K562 (cell line): ENCODE results near the gene PYDC1. TPM values are rescaled to one million over a fixed set of nuclear protein-coding genes. Genes with fewer than 3 reads are reported as not detected.

Experiments
- CBFA2T3 ChIP-seq: fragments of 450-650 bp; IDR thresholded peaks from 2 replicates; pipeline ENCODE4 v1.6.1; 2017
- GABPB1 ChIP-seq: sonication (generic); formaldehyde crosslinking; IDR thresholded peaks from 2 replicates; pipeline ENCODE4 v1.8.0; 2022; ENCODE audit warnings: mild to moderate bottlenecking, missing genetic modification reagents
- LCOR ChIP-seq: sonication (generic); formaldehyde crosslinking; IDR thresholded peaks from 2 replicates; pipeline ENCODE4 v1.8.0; 2022; ENCODE audit warnings: mild to moderate bottlenecking, missing genetic modification reagents
- RBFOX2 ChIP-seq: fragments of 200-400 bp; formaldehyde crosslinking; IDR thresholded peaks from 2 replicates; pipeline ENCODE4 v1.6.1; 2017; ENCODE audit warnings: low read depth, mild to moderate bottlenecking, low read length, moderate library complexity
- ZNF263 ChIP-seq: sonication (generic); formaldehyde crosslinking; IDR thresholded peaks from 2 replicates; pipeline ENCODE4 v1.8.0; 2022; ENCODE audit warnings: mild to moderate bottlenecking, missing genetic modification reagents, borderline replicate concordance
- polyA plus RNA-seq, 8 experiments: library from polyadenylated mRNA; depleted of rRNA in 4 of 8; stranded (reverse) in 5 of 8; unstranded in 3 of 8; fragments of >200 nt; fragmentation: Nextera tagmentation in 2 of 8; fragmentation: Illumina TruSeq in 1 of 8; extraction: Ambion mirVana in 2 of 8; extraction: Trizol in 1 of 8; gene quantifications; 2 replicates each; pipeline versions ENCODE4 v1.2.1 to v1.2.3, GENCODE V29; 2011 to 2014; ENCODE audit warnings: inconsistent platforms in 1 of 8, missing spikeins in 1 of 8
- total RNA-seq, 7 experiments: library from RNA; depleted of rRNA in 6 of 7; stranded (reverse); fragments of >200 nt in 6 of 7; fragmentation: Illumina TruSeq in 2 of 7; extraction: Trizol in 2 of 7; gene quantifications; 2 replicates each; pipeline versions ENCODE4 v1.2.1 to v1.2.3, GENCODE V29; 2011 to 2021; ENCODE audit warnings: low replicate concordance in 1 of 7
- TF ChIP-seq, protein P1 (sequence below): fragments of 250-450 bp; sonication (Bioruptor Pico); IDR thresholded peaks from 2 replicates; pipeline ENCODE4 v1.4.0; 2020; ENCODE audit warnings: borderline replicate concordance
- TF ChIP-seq, protein P2 (sequence below), 2 experiments: fragments of 450-650 bp; formaldehyde crosslinking in 1 of 2; IDR thresholded peaks; 2 replicates each; pipeline versions ENCODE4 v1.4.0 to v1.6.1; 2014 to 2020; ENCODE audit warnings: mild to moderate bottlenecking in 2 of 2, borderline replicate concordance in 1 of 2, low read depth in 1 of 2
- TF ChIP-seq, protein P3 (sequence below): sonication (generic); formaldehyde crosslinking; IDR thresholded peaks from 2 replicates; pipeline ENCODE4 v1.8.0; 2022; ENCODE audit warnings: mild to moderate bottlenecking, missing genetic modification reagents, borderline replicate concordance
- TF ChIP-seq, protein P4 (sequence below): fragments of 450-650 bp; formaldehyde crosslinking; conservative IDR thresholded peaks from 2 replicates; pipeline ENCODE4 v1.4.0; 2022; ENCODE audit warnings: mild to moderate bottlenecking, missing genetic modification characterization
- TF ChIP-seq, protein P5 (sequence below): fragments of 450-650 bp; formaldehyde crosslinking; IDR thresholded peaks from 2 replicates; pipeline ENCODE4 v1.4.0; 2020; ENCODE audit warnings: mild to moderate bottlenecking, moderate library complexity

PYDC1 gene
- total and polyA plus RNA-seq, 9 of the 15 experiments (the other 6 are each of a cell fraction or from before 2014, with no cell fraction given) = not detected

DNA sequence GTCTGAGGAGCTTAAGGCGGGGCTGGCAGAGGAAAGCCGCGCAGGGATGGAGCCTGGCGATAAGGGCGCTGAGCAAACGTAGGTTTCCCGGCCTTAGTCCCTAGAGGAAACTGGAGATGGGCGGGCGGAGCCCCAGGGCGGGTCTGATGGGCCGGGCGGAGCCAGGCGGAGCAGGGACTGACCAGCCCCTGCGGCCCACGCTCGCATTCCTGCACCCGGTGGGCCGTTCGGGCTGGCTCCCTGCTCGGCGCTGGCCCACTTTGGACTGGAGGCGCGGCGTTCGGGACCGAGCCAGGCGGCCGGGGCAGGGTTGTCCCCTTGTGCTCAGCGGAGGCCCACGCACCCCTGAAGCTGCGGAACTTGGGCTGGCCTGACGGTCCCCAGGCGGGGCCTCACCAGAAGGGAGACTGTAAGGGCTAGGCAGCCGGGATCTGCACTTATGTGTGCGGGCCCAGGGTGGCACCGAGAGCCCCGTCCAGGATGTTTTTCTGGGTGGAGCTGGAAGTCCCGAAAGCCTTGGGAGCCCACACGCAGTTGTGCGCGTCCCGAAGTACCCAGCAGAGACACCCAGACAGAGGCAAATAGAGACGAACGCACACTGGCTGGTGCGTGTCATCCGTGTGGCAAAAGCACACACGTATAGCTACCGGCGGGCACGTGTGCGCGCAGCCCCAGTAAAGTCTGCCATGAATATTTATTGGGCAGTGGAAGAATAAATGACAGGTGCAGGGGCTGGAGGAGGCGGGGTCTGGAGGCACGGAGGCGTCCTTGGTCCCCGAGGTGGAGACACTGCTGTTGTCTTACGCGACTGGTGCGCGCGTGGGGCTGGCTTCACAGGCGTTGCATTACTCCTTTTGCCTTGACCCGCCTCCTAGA lies 1.4 kb downstream of the PYDC1 start (continued):
- TF ChIP-seq, protein P1, sequence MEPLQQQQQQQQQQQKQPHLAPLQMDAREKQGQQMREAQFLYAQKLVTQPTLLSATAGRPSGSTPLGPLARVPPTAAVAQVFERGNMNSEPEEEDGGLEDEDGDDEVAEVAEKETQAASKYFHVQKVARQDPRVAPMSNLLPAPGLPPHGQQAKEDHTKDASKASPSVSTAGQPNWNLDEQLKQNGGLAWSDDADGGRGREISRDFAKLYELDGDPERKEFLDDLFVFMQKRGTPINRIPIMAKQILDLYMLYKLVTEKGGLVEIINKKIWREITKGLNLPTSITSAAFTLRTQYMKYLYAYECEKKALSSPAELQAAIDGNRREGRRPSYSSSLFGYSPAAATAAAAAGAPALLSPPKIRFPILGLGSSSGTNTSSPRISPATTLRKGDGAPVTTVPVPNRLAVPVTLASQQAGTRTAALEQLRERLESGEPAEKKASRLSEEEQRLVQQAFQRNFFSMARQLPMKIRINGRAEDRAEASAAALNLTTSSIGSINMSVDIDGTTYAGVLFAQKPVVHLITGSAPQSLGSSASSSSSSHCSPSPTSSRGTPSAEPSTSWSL (CRISPR knock-in tag) = no peak
- TF ChIP-seq ZNF263 (0 out of 2 replicates have a peak, but pooled peaks have one; percentile 22), CBFA2T3 (0 out of 2 replicates have a peak, but pooled peaks have one; percentile 1), LCOR (CRISPR knock-in tag) (0 out of 2 replicates have a peak, but pooled peaks have one; percentile 33), GABPB1 (CRISPR knock-in tag) (peak; percentile 57; the same call in 1 of the 2 replicates), RBFOX2 (peak; percentile 70)
- TF ChIP-seq, protein P2, sequence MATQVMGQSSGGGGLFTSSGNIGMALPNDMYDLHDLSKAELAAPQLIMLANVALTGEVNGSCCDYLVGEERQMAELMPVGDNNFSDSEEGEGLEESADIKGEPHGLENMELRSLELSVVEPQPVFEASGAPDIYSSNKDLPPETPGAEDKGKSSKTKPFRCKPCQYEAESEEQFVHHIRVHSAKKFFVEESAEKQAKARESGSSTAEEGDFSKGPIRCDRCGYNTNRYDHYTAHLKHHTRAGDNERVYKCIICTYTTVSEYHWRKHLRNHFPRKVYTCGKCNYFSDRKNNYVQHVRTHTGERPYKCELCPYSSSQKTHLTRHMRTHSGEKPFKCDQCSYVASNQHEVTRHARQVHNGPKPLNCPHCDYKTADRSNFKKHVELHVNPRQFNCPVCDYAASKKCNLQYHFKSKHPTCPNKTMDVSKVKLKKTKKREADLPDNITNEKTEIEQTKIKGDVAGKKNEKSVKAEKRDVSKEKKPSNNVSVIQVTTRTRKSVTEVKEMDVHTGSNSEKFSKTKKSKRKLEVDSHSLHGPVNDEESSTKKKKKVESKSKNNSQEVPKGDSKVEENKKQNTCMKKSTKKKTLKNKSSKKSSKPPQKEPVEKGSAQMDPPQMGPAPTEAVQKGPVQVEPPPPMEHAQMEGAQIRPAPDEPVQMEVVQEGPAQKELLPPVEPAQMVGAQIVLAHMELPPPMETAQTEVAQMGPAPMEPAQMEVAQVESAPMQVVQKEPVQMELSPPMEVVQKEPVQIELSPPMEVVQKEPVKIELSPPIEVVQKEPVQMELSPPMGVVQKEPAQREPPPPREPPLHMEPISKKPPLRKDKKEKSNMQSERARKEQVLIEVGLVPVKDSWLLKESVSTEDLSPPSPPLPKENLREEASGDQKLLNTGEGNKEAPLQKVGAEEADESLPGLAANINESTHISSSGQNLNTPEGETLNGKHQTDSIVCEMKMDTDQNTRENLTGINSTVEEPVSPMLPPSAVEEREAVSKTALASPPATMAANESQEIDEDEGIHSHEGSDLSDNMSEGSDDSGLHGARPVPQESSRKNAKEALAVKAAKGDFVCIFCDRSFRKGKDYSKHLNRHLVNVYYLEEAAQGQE (IDR thresholded peaks at IDR 0.05; ENCODE audit: borderline replicate concordance) = peak; percentile 55; the same call in 1 of the 2 replicates
- TF ChIP-seq, protein P2 (CRISPR knock-in tag; IDR thresholded peaks at IDR 0.05; ENCODE audit: low read depth) = no peak
- TF ChIP-seq, protein P3, sequence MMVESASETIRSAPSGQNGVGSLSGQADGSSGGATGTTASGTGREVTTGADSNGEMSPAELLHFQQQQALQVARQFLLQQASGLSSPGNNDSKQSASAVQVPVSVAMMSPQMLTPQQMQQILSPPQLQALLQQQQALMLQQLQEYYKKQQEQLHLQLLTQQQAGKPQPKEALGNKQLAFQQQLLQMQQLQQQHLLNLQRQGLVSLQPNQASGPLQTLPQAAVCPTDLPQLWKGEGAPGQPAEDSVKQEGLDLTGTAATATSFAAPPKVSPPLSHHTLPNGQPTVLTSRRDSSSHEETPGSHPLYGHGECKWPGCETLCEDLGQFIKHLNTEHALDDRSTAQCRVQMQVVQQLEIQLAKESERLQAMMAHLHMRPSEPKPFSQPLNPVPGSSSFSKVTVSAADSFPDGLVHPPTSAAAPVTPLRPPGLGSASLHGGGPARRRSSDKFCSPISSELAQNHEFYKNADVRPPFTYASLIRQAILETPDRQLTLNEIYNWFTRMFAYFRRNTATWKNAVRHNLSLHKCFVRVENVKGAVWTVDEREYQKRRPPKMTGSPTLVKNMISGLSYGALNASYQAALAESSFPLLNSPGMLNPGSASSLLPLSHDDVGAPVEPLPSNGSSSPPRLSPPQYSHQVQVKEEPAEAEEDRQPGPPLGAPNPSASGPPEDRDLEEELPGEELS (CRISPR knock-in tag) = no peak
- TF ChIP-seq, protein P4, sequence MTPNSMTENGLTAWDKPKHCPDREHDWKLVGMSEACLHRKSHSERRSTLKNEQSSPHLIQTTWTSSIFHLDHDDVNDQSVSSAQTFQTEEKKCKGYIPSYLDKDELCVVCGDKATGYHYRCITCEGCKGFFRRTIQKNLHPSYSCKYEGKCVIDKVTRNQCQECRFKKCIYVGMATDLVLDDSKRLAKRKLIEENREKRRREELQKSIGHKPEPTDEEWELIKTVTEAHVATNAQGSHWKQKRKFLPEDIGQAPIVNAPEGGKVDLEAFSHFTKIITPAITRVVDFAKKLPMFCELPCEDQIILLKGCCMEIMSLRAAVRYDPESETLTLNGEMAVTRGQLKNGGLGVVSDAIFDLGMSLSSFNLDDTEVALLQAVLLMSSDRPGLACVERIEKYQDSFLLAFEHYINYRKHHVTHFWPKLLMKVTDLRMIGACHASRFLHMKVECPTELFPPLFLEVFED (CRISPR knock-in tag) = no peak
- TF ChIP-seq, protein P5, sequence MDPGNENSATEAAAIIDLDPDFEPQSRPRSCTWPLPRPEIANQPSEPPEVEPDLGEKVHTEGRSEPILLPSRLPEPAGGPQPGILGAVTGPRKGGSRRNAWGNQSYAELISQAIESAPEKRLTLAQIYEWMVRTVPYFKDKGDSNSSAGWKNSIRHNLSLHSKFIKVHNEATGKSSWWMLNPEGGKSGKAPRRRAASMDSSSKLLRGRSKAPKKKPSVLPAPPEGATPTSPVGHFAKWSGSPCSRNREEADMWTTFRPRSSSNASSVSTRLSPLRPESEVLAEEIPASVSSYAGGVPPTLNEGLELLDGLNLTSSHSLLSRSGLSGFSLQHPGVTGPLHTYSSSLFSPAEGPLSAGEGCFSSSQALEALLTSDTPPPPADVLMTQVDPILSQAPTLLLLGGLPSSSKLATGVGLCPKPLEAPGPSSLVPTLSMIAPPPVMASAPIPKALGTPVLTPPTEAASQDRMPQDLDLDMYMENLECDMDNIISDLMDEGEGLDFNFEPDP (CRISPR knock-in tag) = no peak
